Neural cell (in vitro differentiated cells): ENCODE measurements around the gene CLEC19A. TPM values are rescaled to one million over a fixed set of nuclear protein-coding genes. Genes with fewer than 3 reads are reported as not detected.

Source experiments
- H2AFZ ChIP-seq: fragments of 200-600, 300-800 bp; sonication (generic), shearing (Covaris generic); 2 replicates; pipeline ENCODE4 v1.6.0; 2014; ENCODE audit warnings: low read depth, mild to moderate bottlenecking, antibody characterized with exemption, low read length, moderate library complexity
- H3F3A ChIP-seq: fragments of 200-600 bp; shearing (Covaris generic); 2 replicates; pipeline ENCODE4 v1.6.1; 2016; ENCODE audit warnings: mild to moderate bottlenecking, moderate library complexity, mixed read lengths, antibody characterized with exemption, low read length; ENCODE audit not compliant: insufficient read depth, poor library complexity, severe bottlenecking
- H3K27ac ChIP-seq: fragments of 200-600, 300-800 bp; sonication (generic), shearing (Covaris generic); 2 replicates; pipeline ENCODE4 v1.5.1; 2014; ENCODE audit warnings: mild to moderate bottlenecking, low read length, moderate library complexity
- H3K27me3 ChIP-seq: fragments of 300-800, 200-600 bp; sonication (generic), shearing (Covaris generic); 2 replicates; pipeline ENCODE4 v1.6.0; 2014; ENCODE audit warnings: mild to moderate bottlenecking, low read depth, low read length, moderate library complexity; ENCODE audit not compliant: insufficient read depth
- H3K36me3 ChIP-seq: fragments of 300-800, 200-600 bp; sonication (generic), shearing (Covaris generic); 2 replicates; pipeline ENCODE4 v1.5.1; 2014; ENCODE audit warnings: mild to moderate bottlenecking, antibody characterized with exemption, low read length, moderate library complexity; ENCODE audit not compliant: insufficient read depth
- H3K4me2 ChIP-seq: fragments of 300-800, 200-600 bp; sonication (generic), shearing (Covaris generic); 2 replicates; pipeline ENCODE4 v1.6.0; 2014; ENCODE audit warnings: mild to moderate bottlenecking, low read length
- H3K4me3 ChIP-seq: fragments of 300-800, 200-600 bp; sonication (generic), shearing (Covaris generic); 2 replicates; pipeline ENCODE4 v1.5.1; 2014; ENCODE audit warnings: mild to moderate bottlenecking, low read length, moderate library complexity
- H3K79me2 ChIP-seq: fragments of 200-600 bp; shearing (Covaris generic); replicated peaks from 2 replicates; pipeline ENCODE4 v1.6.0; 2014; ENCODE audit warnings: mild to moderate bottlenecking, low read length, moderate library complexity; ENCODE audit not compliant: insufficient read depth
- H3K9ac ChIP-seq: fragments of 300-800, 200-600 bp; sonication (generic), shearing (Covaris generic); 2 replicates; pipeline ENCODE4 v1.6.1; 2016; ENCODE audit warnings: mild to moderate bottlenecking, low read length, mixed read lengths
- H3K9me2 ChIP-seq: fragments of 200-600 bp; shearing (Covaris generic); 2 replicates; pipeline ENCODE4 v1.6.1; 2016; ENCODE audit warnings: mild to moderate bottlenecking, low read length, mixed read lengths; ENCODE audit not compliant: insufficient read depth
- H3K9me3 ChIP-seq: fragments of 200-600, 300-800 bp; sonication (generic), shearing (Covaris generic); 2 replicates; pipeline ENCODE4 v1.6.1; 2016; ENCODE audit warnings: mild to moderate bottlenecking, mixed run types, low read length, moderate library complexity, mixed read lengths
- H4K20me1 ChIP-seq: fragments of 200-600 bp; shearing (Covaris generic); 2 replicates; pipeline ENCODE4 v1.6.1; 2016; ENCODE audit warnings: mild to moderate bottlenecking, mixed run types; ENCODE audit not compliant: insufficient read depth
- EP300 ChIP-seq: fragments of 450-650 bp; conservative IDR thresholded peaks from 2 replicates; pipeline ENCODE4 v1.6.1; 2014; ENCODE audit warnings: antibody characterized with exemption, mild to moderate bottlenecking, moderate library complexity; ENCODE audit not compliant: poor library complexity, severe bottlenecking
- EZH2 ChIP-seq: fragments of 200-600, 300-800 bp; shearing (Covaris generic), sonication (generic); IDR thresholded peaks from 2 replicates; pipeline ENCODE4 v1.6.1; 2014; ENCODE audit warnings: antibody characterized with exemption, low read length, borderline replicate concordance, mild to moderate bottlenecking; ENCODE audit not compliant: insufficient read depth, poor library complexity, severe bottlenecking
- MXI1 ChIP-seq: fragments of 450-650 bp; conservative IDR thresholded peaks from 2 replicates; pipeline ENCODE4 v1.6.1; 2014; ENCODE audit warnings: antibody characterized with exemption, mild to moderate bottlenecking; ENCODE audit not compliant: poor library complexity, severe bottlenecking
- POLR2AphosphoS5 ChIP-seq: IDR thresholded peaks from 2 replicates; pipeline ENCODE4 v1.6.1; 2012
- RAD21 ChIP-seq: fragments of 450-650 bp; conservative IDR thresholded peaks from 2 replicates; pipeline ENCODE4 v1.6.1; 2014; ENCODE audit warnings: antibody characterized with exemption, mild to moderate bottlenecking, moderate library complexity
- SMC3 ChIP-seq: fragments of 450-650 bp; conservative IDR thresholded peaks from 2 replicates; pipeline ENCODE4 v1.6.1; 2014; ENCODE audit warnings: antibody characterized with exemption, mild to moderate bottlenecking, moderate library complexity; ENCODE audit not compliant: poor library complexity
- TAF1 ChIP-seq: IDR thresholded peaks from 2 replicates; pipeline ENCODE4 v1.6.1; 2012; ENCODE audit warnings: low read depth
- polyA minus RNA-seq: library from RNA; depleted of rRNA, polyadenylated mRNA; stranded (reverse); fragments of >200 nt; gene quantifications from 2 replicates; pipeline ENCODE4 v1.2.3, GENCODE V29; 2014
- polyA plus RNA-seq: library from polyadenylated mRNA; depleted of rRNA; stranded (reverse); fragments of >200 nt; gene quantifications from 2 replicates; pipeline ENCODE4 v1.2.3, GENCODE V29; 2014
- TF ChIP-seq, protein P1 (sequence below): fragments of 450-650 bp; IDR thresholded peaks from 2 replicates; pipeline ENCODE4 v1.5.1; 2014; ENCODE audit warnings: antibody characterized with exemption, mild to moderate bottlenecking, moderate library complexity; ENCODE audit not compliant: poor library complexity, severe bottlenecking
- TF ChIP-seq, protein P2 (sequence below): IDR thresholded peaks from 2 replicates; pipeline ENCODE4 v1.6.1; 2012; ENCODE audit warnings: borderline replicate concordance

Gene CLEC19A
- not detected in 2 replicates for polyA plus RNA-seq
- polyA minus RNA-seq: not detected in 2 replicates

DNA sequence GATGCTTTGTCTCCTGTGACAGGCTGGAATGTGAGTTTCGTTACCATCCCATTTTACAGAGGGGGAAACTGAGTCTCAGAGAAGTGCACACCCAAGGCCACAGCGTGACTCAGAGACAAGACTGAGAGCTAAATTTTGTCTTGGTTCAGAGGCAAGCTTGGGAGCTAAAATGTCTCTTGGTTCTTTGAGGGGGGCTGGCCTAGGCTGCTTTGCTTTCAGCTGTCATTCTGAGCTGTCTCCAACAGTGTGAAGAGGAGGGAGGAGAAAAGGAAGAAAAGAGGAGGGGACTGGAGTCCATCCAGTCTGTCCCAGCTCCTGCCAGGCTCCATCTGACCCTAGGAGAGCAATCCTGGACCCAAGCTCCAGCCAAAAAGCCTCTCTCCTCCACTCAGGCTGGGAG, at the start of gene CLEC19A:
Gene CLEC19A, plus strand, starts transcription at position 301 of the 400 bp plus-strand sequence. CDS start 121 bp downstream, outside the sequence.
- H3K36me3 ChIP-seq: no peaks in the 10 kb centered on the region
- H4K20me1 ChIP-seq: no peaks in the 10 kb centered on the region
- no peak within 1 kb of the TSS for H2AFZ ChIP-seq
- no peaks in the 10 kb centered on the region for H3F3A ChIP-seq
- no peaks in the 10 kb centered on the region for H3K9me2 ChIP-seq
- no peak for TF ChIP-seq MXI1
- TF ChIP-seq SMC3: no peak
- no peak for TF ChIP-seq RAD21
- TF ChIP-seq, protein P1, sequence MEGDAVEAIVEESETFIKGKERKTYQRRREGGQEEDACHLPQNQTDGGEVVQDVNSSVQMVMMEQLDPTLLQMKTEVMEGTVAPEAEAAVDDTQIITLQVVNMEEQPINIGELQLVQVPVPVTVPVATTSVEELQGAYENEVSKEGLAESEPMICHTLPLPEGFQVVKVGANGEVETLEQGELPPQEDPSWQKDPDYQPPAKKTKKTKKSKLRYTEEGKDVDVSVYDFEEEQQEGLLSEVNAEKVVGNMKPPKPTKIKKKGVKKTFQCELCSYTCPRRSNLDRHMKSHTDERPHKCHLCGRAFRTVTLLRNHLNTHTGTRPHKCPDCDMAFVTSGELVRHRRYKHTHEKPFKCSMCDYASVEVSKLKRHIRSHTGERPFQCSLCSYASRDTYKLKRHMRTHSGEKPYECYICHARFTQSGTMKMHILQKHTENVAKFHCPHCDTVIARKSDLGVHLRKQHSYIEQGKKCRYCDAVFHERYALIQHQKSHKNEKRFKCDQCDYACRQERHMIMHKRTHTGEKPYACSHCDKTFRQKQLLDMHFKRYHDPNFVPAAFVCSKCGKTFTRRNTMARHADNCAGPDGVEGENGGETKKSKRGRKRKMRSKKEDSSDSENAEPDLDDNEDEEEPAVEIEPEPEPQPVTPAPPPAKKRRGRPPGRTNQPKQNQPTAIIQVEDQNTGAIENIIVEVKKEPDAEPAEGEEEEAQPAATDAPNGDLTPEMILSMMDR: no peak
- TF ChIP-seq, protein P2, sequence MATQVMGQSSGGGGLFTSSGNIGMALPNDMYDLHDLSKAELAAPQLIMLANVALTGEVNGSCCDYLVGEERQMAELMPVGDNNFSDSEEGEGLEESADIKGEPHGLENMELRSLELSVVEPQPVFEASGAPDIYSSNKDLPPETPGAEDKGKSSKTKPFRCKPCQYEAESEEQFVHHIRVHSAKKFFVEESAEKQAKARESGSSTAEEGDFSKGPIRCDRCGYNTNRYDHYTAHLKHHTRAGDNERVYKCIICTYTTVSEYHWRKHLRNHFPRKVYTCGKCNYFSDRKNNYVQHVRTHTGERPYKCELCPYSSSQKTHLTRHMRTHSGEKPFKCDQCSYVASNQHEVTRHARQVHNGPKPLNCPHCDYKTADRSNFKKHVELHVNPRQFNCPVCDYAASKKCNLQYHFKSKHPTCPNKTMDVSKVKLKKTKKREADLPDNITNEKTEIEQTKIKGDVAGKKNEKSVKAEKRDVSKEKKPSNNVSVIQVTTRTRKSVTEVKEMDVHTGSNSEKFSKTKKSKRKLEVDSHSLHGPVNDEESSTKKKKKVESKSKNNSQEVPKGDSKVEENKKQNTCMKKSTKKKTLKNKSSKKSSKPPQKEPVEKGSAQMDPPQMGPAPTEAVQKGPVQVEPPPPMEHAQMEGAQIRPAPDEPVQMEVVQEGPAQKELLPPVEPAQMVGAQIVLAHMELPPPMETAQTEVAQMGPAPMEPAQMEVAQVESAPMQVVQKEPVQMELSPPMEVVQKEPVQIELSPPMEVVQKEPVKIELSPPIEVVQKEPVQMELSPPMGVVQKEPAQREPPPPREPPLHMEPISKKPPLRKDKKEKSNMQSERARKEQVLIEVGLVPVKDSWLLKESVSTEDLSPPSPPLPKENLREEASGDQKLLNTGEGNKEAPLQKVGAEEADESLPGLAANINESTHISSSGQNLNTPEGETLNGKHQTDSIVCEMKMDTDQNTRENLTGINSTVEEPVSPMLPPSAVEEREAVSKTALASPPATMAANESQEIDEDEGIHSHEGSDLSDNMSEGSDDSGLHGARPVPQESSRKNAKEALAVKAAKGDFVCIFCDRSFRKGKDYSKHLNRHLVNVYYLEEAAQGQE: no peak
- TF ChIP-seq TAF1: no peak
- no peak for TF ChIP-seq EP300
- no peak for TF ChIP-seq POLR2AphosphoS5
- no peak for TF ChIP-seq EZH2
- H3K4me2 ChIP-seq: no peak within 1 kb of the TSS
- no peaks in the 10 kb centered on the region for H3K27me3 ChIP-seq
- H3K9ac ChIP-seq: no peak within 1 kb of the TSS
- H3K27ac ChIP-seq: no peak within 1 kb of the TSS
- no peaks in the 10 kb centered on the region for H3K79me2 ChIP-seq
- H3K9me3 ChIP-seq: no peaks in the 10 kb centered on the region
- H3K4me3 ChIP-seq: no peak within 1 kb of the TSS

DNA sequence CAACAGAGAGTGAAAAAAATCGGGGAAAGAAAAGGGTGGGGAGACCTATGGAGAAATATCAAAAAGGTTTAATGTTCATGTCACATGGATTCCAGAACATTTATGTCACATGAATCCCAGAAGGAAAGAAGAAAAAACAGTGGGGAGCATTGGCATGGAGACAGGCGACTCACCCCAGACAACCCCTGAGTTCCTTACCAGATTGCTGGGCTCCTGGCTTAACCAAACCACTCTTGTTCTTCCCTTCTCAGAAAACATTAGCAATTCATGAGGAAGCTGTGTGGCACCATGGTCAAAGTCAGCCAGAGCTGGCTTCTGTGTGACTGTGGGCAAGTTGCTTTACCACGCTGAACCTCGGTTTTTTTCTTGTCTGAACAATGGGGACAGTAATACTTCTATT, 49.6 kb upstream of the CLEC19A start:
- H3K4me2 ChIP-seq: no peak overlapping the region
- peaks cover 3% of the 10 kb centered on the region for H3K9me3 ChIP-seq
- H2AFZ ChIP-seq: no peak overlapping the region
- no peaks in the 10 kb centered on the region for H3K9me2 ChIP-seq
- no peaks in the 10 kb centered on the region for H3K79me2 ChIP-seq
- no peaks in the 10 kb centered on the region for H3K27me3 ChIP-seq
- H3F3A ChIP-seq: no peaks in the 10 kb centered on the region
- H3K27ac ChIP-seq: no peak overlapping the region
- no peaks in the 10 kb centered on the region for H4K20me1 ChIP-seq
- TF ChIP-seq TAF1 (no peak), EZH2 (no peak), POLR2AphosphoS5 (no peak), MXI1 (no peak), SMC3 (no peak), EP300 (no peak), RAD21 (no peak)
- TF ChIP-seq, protein P2: no peak
- TF ChIP-seq, protein P1: no peak
- no peak overlapping the region for H3K9ac ChIP-seq
- H3K36me3 ChIP-seq: no peaks in the 10 kb centered on the region
- H3K4me3 ChIP-seq: no peak overlapping the region
